ENCODE measurements around the gene TBATA. TPM values are rescaled to one million over a fixed set of nuclear protein-coding genes. Genes with fewer than 3 reads are reported as not detected.

TBATA gene
- total RNA-seq, 1 experiment from 2014 or later, result not detected

Other genes with a start within 250 kb of the TBATA start
- gene PRF1, start 182.6 kb downstream of the TBATA start, total RNA-seq (2014; rRNA removed; shearing (Covaris generic)), result not detected in 2 replicates
- 0.06 TPM in 1 of 2 replicates, not detected in the other for gene ADAMTS14, start 112.9 kb downstream of the TBATA start, total RNA-seq (2014; rRNA removed; shearing (Covaris generic))
- gene SGPL1, start 30.6 kb upstream of the TBATA start, total RNA-seq (2014; rRNA removed; shearing (Covaris generic)), result 22.5 and 23.5 TPM in 2 replicates
- gene PCBD1, start 103.2 kb upstream of the TBATA start, total RNA-seq (2014; rRNA removed; shearing (Covaris generic)), result 26.2 and 31.7 TPM in 2 replicates